Transverse colon (tissue), 4 donors: Measurements from ENCODE around the gene NLRP12.

Source experiments
- CTCF ChIP-seq, 5 experiments: fragments of 200-600 bp in 3 of 5; fragments of 450-650 bp in 2 of 5; sonication (generic) in 3 of 5; IDR thresholded peaks; 1 replicate in 2 of 5; 2 replicates in 3 of 5; pipeline ENCODE4 v1.5.1; 2016 to 2017; ENCODE audit warnings: antibody characterized with exemption in 5 of 5, inconsistent platforms in 3 of 5, mild to moderate bottlenecking in 2 of 5, moderate library complexity in 1 of 5
- EP300 ChIP-seq: sonication (generic); formaldehyde crosslinking; IDR thresholded peaks from one replicate; pipeline ENCODE4 v1.6.1; 2017; ENCODE audit warnings: antibody characterized with exemption, low read depth
- POLR2AphosphoS5 ChIP-seq, 3 donors: sonication (generic); formaldehyde crosslinking; IDR thresholded peaks; one replicate each; pipeline ENCODE4 v1.6.1; 2016; ENCODE audit warnings: antibody characterized with exemption in 3 of 3

- TF ChIP-seq CTCF (IDR thresholded peaks at IDR 0.05) (no peak), EP300 (no peak), POLR2AphosphoS5 (IDR thresholded peaks at IDR 0.05) (no peak)
Observed at GRCh38 chr19:53782698-53783097, 41.4 kb downstream of the NLRP12 start.
